Osteoblast (primary cell): Measurements from ENCODE around the gene GIPC2. TPM values are rescaled to one million over a fixed set of nuclear protein-coding genes. Genes with fewer than 3 reads are reported as not detected.

Source experiments
- DNase-seq: peaks from one replicate; pipeline ENCODE4 v3.0.0; 2011; ENCODE audit warnings: low spot score, mixed read lengths; ENCODE audit not compliant: insufficient read length; ENCODE audit errors: missing footprints
- H2AFZ ChIP-seq: 2 replicates; pipeline ENCODE4 v1.6.0; 2011; ENCODE audit warnings: mild to moderate bottlenecking, low read length
- H3K27ac ChIP-seq: 2 replicates; pipeline ENCODE4 v1.5.1; 2011; ENCODE audit warnings: mild to moderate bottlenecking, low read depth, low read length, moderate library complexity
- H3K27me3 ChIP-seq: 2 replicates; pipeline ENCODE4 v1.6.0; 2012; ENCODE audit warnings: mild to moderate bottlenecking, control low read depth, inconsistent platforms, low read length, moderate library complexity; ENCODE audit not compliant: insufficient read depth
- H3K36me3 ChIP-seq: 2 replicates; pipeline ENCODE4 v1.5.1; 2011; ENCODE audit warnings: mild to moderate bottlenecking, low read length, control low read depth, moderate library complexity; ENCODE audit not compliant: insufficient read depth
- H3K4me1 ChIP-seq: 2 replicates; pipeline ENCODE4 v1.5.1; 2011; ENCODE audit warnings: mild to moderate bottlenecking, low read length, control low read depth, moderate library complexity; ENCODE audit not compliant: insufficient read depth
- H3K4me2 ChIP-seq: 2 replicates; pipeline ENCODE4 v1.6.0; 2011; ENCODE audit warnings: mild to moderate bottlenecking, low read length; ENCODE audit not compliant: insufficient read depth
- H3K4me3 ChIP-seq: fragments of 200-600 bp; sonication (generic); 3 replicates; pipeline ENCODE4 v1.5.1; 2012; ENCODE audit warnings: mild to moderate bottlenecking, low read length, inconsistent platforms; ENCODE audit not compliant: insufficient read depth
- H3K79me2 ChIP-seq: 2 replicates; pipeline ENCODE4 v1.6.0; 2012; ENCODE audit warnings: mild to moderate bottlenecking, low read length, control low read depth, inconsistent platforms; ENCODE audit not compliant: insufficient read depth
- H3K9me3 ChIP-seq: 2 replicates; pipeline ENCODE4 v1.5.1; 2011; ENCODE audit warnings: low read depth, low read length, control low read depth
- H4K20me1 ChIP-seq: 2 replicates; pipeline ENCODE4 v1.6.0; 2012; ENCODE audit warnings: mild to moderate bottlenecking, low read length, control low read depth; ENCODE audit not compliant: insufficient read depth
- small RNA-seq: library from RNA; depleted of rRNA; stranded (forward); fragments of <200 nt; gene quantifications from one replicate; pipeline ENCODE3, GENCODE V24; 2012
- total RNA-seq: library from RNA; depleted of rRNA; stranded (reverse); fragments of >200 nt; gene quantifications from 2 replicates; pipeline ENCODE4 v1.2.3, GENCODE V29; 2012
- TF ChIP-seq, protein P1 (sequence below): IDR thresholded peaks from 2 replicates; pipeline ENCODE4 v1.5.1; 2011; ENCODE audit warnings: mild to moderate bottlenecking, low read depth, low read length, moderate library complexity; ENCODE audit errors: extremely low read depth

Gene GIPC2
- total RNA-seq, 1 donor = 0.36 TPM

DNA sequence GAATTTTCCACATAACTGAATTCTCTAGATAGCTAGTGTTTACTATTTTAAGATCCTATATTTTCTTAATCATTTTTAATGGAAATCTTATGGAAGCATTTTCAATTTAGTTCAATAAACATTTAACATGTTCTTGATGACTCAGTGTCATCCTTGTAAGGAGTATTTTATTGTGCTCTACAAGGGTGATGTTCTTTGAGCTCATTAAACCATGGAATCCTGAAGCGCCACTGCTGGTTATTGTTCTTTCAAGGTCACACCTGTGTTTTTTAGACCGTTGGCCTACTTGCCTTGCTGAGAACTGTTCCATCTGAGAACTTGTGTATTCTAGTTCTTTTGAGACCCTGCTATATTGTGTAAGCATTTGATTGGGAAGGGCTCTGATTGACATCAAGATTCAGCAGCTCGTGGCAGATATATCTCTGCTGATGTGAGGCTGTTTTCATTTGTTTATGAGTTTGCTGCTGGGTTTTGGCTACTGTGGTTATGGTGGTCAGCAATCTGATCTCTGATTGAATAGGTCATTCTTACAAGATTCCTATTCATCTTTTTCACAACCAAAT lies 132.0 kb downstream of the GIPC2 start:
- Histone ChIP-seq H3K79me2 (no peaks in the 10 kb centered on the region), H2AFZ (no peak overlapping the region), H4K20me1 (no peaks in the 10 kb centered on the region), H3K9me3 (no peaks in the 10 kb centered on the region), H3K4me1 (peaks cover 11% of the 10 kb centered on the region), H3K36me3 (no peaks in the 10 kb centered on the region), H3K27me3 (no peaks in the 10 kb centered on the region), H3K4me3 (no peak overlapping the region), H3K4me2 (no peak overlapping the region), H3K27ac (no peak overlapping the region)
- no peak for DNase-seq
- TF ChIP-seq, protein P1, sequence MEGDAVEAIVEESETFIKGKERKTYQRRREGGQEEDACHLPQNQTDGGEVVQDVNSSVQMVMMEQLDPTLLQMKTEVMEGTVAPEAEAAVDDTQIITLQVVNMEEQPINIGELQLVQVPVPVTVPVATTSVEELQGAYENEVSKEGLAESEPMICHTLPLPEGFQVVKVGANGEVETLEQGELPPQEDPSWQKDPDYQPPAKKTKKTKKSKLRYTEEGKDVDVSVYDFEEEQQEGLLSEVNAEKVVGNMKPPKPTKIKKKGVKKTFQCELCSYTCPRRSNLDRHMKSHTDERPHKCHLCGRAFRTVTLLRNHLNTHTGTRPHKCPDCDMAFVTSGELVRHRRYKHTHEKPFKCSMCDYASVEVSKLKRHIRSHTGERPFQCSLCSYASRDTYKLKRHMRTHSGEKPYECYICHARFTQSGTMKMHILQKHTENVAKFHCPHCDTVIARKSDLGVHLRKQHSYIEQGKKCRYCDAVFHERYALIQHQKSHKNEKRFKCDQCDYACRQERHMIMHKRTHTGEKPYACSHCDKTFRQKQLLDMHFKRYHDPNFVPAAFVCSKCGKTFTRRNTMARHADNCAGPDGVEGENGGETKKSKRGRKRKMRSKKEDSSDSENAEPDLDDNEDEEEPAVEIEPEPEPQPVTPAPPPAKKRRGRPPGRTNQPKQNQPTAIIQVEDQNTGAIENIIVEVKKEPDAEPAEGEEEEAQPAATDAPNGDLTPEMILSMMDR = no peak

DNA sequence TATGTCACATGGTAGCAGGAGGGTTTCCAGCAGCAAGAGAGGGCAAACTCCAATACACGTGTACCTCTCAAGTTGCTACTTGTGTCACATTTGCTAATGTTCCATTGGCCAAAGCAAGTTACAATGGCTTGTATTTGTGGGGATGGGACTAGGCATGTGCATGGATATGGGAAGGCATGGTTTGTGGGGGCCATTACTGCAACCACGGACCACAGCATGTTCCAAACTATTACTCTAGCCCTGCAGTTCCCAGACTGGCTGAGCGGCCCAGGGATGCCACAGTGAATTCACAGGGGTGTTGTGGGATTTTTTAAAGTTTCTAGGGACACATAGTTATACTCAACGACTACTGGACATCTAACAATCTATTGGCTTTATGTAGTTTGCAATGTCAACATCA lies 133.1 kb downstream of the GIPC2 start:
- no peak overlapping the region for H3K4me3 ChIP-seq
- peaks cover 9% of the 10 kb centered on the region for H3K4me1 ChIP-seq
- H3K27ac ChIP-seq = no peak overlapping the region
- no peaks in the 10 kb centered on the region for H3K9me3 ChIP-seq
- no peak for DNase-seq
- no peaks in the 10 kb centered on the region for H3K27me3 ChIP-seq
- H3K4me2 ChIP-seq = no peak overlapping the region
- no peaks in the 10 kb centered on the region for H4K20me1 ChIP-seq
- H3K36me3 ChIP-seq = no peaks in the 10 kb centered on the region
- TF ChIP-seq, protein P1 = no peak
- H3K79me2 ChIP-seq = no peaks in the 10 kb centered on the region
- H2AFZ ChIP-seq = no peak overlapping the region

DNA sequence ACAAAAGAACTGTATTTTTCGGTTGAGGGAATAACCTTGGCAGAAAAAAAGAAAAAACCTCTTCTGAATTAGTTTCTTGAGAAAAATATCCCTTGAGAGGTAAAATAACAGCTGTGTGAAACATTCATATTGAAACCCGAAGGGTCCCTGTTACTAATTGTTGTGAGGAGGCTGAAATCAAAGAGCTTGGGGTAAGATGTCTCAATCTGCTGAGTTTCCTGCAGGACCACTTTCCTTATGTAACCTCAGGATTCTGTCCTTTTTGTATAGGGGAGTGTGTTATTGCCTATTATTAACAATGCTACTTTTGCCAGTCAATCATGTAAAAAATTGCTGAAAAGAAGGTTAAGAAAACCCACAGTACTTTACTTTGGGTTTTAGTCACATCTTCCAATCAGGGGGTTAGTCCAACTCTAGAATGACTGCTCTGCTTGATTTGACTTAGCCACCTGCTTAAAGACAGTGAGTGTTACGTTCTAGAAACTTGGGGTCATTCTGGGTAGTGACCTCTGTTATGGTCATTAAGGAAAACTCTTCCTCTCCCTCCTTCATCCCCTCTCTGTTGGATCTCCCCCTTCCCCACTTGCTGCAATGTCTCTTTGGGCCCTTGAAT lies 138.8 kb downstream of the GIPC2 start:
- Histone ChIP-seq H3K9me3 (no peaks in the 10 kb centered on the region), H3K4me1 (no peaks in the 10 kb centered on the region), H3K36me3 (no peaks in the 10 kb centered on the region), H3K79me2 (no peaks in the 10 kb centered on the region), H3K27ac (no peak overlapping the region), H3K4me3 (no peak overlapping the region), H4K20me1 (no peaks in the 10 kb centered on the region), H2AFZ (no peak overlapping the region), H3K27me3 (no peaks in the 10 kb centered on the region), H3K4me2 (no peak overlapping the region)
- TF ChIP-seq, protein P1 = no peak
- DNase-seq = no peak

Small RNA genes within 50 kb of the gene (small RNA-seq; reads per million reads assigned to genes)
- gene AC103591.3 (not detected), gene RNA5SP22 (not detected), gene RNU6-1102P (not detected)

Other genes starting within 250 kb of the GIPC2 start
- gene NEXN, start 157.3 kb upstream of the GIPC2 start, total RNA-seq = 6.9 and 7.7 TPM in 2 replicates
- gene FUBP1, start 66.9 kb upstream of the GIPC2 start, total RNA-seq = 86.9 and 91.6 TPM in 2 replicates
- gene DNAJB4, start 41.0 kb upstream of the GIPC2 start, total RNA-seq = 36.5 and 46.7 TPM in 2 replicates